IMR-90 (cell line): Measurements from ENCODE around the gene NPIPB8. TPM values are rescaled to one million over a fixed set of nuclear protein-coding genes. Genes with fewer than 3 reads are reported as not detected.
"Not testable (repeated sequence)": the region's sequence is repeated elsewhere in the genome, so short reads cannot be mapped to it uniquely, and the experiment has no call there.

Source experiments
- ATAC-seq: fragments of 200-7000 bp; cut with Tn5 transposase; 2 replicates; pipeline ENCODE4 v1.9.1; 2020; ENCODE audit warnings: low read depth, mild to moderate bottlenecking, moderate library complexity
- BruUV-seq: library from RNA; stranded (reverse); fragments of 400-500 nt; replicated peaks from 2 replicates; lab custom pipeline; 2021; lab: Mats Ljungman, UMichigan
- CTCF ChIA-PET: fragments of 300-600 bp; formaldehyde crosslinking; extraction: SDS; loops from one replicate; lab custom pipeline; 2021; ENCODE audit warnings: antibody characterized with exemption; lab: Yijun Ruan, JAX
- POLR2A ChIA-PET: fragments of 300-600 bp; sonication (Branson Sonifier 250); formaldehyde crosslinking; loops from one replicate; lab custom pipeline; 2022; ENCODE audit warnings: antibody characterized with exemption; ENCODE audit not compliant: unreplicated experiment; lab: Charles Lee
- DNase-seq: peaks from one replicate; pipeline ENCODE4 v3.0.0; 2013
- H2AFZ ChIP-seq: replicated peaks from 2 replicates; pipeline ENCODE3; 2013; ENCODE audit warnings: low read length, mild to moderate bottlenecking; ENCODE audit not compliant: poor library complexity
- H2AK5ac ChIP-seq: 2 replicates; pipeline ENCODE4 v1.6.1; 2013; ENCODE audit warnings: low read depth, low read length, inconsistent platforms
- H2AK9ac ChIP-seq: replicated peaks from 2 replicates; pipeline ENCODE3; 2013; ENCODE audit warnings: mild to moderate bottlenecking, low read depth, low read length, moderate library complexity; ENCODE audit not compliant: poor library complexity
- H2BK120ac ChIP-seq: 2 replicates; pipeline ENCODE4 v1.6.1; 2013; ENCODE audit warnings: low read depth, low read length, inconsistent platforms
- H2BK15ac ChIP-seq: 3 replicates; pipeline ENCODE4 v1.6.1; 2013; ENCODE audit warnings: low read depth, low read length, inconsistent platforms
- H2BK20ac ChIP-seq: 2 replicates; pipeline ENCODE4 v1.6.1; 2013; ENCODE audit warnings: low read depth, mild to moderate bottlenecking, inconsistent platforms, low read length, moderate library complexity
- H2BK5ac ChIP-seq: 2 replicates; pipeline ENCODE4 v1.6.1; 2013; ENCODE audit warnings: mild to moderate bottlenecking, low read depth, low read length, inconsistent platforms; ENCODE audit not compliant: poor library complexity, severe bottlenecking
- H3K14ac ChIP-seq: replicated peaks from 2 replicates; pipeline ENCODE4 v1.6.1; 2013; ENCODE audit warnings: low read depth, low read length, inconsistent platforms
- H3K18ac ChIP-seq: 2 replicates; pipeline ENCODE4 v1.6.1; 2013; ENCODE audit warnings: low read depth, low read length, control low read depth
- H3K23ac ChIP-seq: 2 replicates; pipeline ENCODE4 v1.6.1; 2013; ENCODE audit warnings: low read depth, low read length, inconsistent platforms
- H3K27ac ChIP-seq: 2 replicates; pipeline ENCODE4 v1.5.1; 2013; ENCODE audit warnings: mild to moderate bottlenecking, control low read depth, low read length; ENCODE audit not compliant: insufficient read depth
- H3K27me3 ChIP-seq: 2 replicates; pipeline ENCODE4 v1.6.1; 2013; ENCODE audit warnings: low read length; ENCODE audit not compliant: control insufficient read depth, insufficient read depth
- H3K36me3 ChIP-seq: 2 replicates; pipeline ENCODE4 v1.6.1; 2013; ENCODE audit warnings: low read length, mixed read lengths; ENCODE audit not compliant: control insufficient read depth, insufficient read depth
- H3K4ac ChIP-seq: 2 replicates; pipeline ENCODE4 v1.6.1; 2013; ENCODE audit warnings: low read depth, low read length, inconsistent platforms
- H3K4me1 ChIP-seq: 2 replicates; pipeline ENCODE4 v1.6.1; 2013; ENCODE audit warnings: low read length, mixed read lengths; ENCODE audit not compliant: control insufficient read depth, insufficient read depth
- H3K4me2 ChIP-seq: 2 replicates; pipeline ENCODE4 v1.6.1; 2013; ENCODE audit warnings: low read depth, mild to moderate bottlenecking, control low read depth, low read length, moderate library complexity
- H3K4me3 ChIP-seq: 2 replicates; pipeline ENCODE4 v1.5.1; 2013; ENCODE audit warnings: low read depth, mild to moderate bottlenecking, control low read depth, low read length, moderate library complexity; ENCODE audit not compliant: insufficient read depth
- H3K56ac ChIP-seq: 2 replicates; pipeline ENCODE4 v1.6.1; 2013; ENCODE audit warnings: low read length, inconsistent platforms; ENCODE audit not compliant: insufficient read depth; ENCODE audit errors: extremely low read depth
- H3K79me1 ChIP-seq, 2 experiments: 2 replicates each; pipeline ENCODE4 v1.6.1; 2013; ENCODE audit warnings: low read length in 2 of 2, inconsistent platforms in 1 of 2, low read depth in 1 of 2
- H3K9ac ChIP-seq: 2 replicates; pipeline ENCODE4 v1.6.1; 2013; ENCODE audit warnings: low read depth, low read length, control low read depth
- H3K9me1 ChIP-seq: 2 replicates; pipeline ENCODE4 v1.6.1; 2013; ENCODE audit warnings: low read length, inconsistent platforms; ENCODE audit not compliant: insufficient read depth
- H3K9me3 ChIP-seq: 2 replicates; pipeline ENCODE4 v1.6.1; 2013; ENCODE audit warnings: low read length; ENCODE audit not compliant: control insufficient read depth, insufficient read depth
- H4K20me1 ChIP-seq: 2 replicates; pipeline ENCODE4 v1.6.1; 2013; ENCODE audit warnings: low read length, inconsistent platforms; ENCODE audit not compliant: insufficient read depth
- H4K5ac ChIP-seq: 2 replicates; pipeline ENCODE4 v1.6.1; 2013; ENCODE audit warnings: mild to moderate bottlenecking, low read depth, low read length, control low read depth
- H4K8ac ChIP-seq, 2 experiments: 2 replicates each; pipeline ENCODE4 v1.6.1; 2013; ENCODE audit warnings: low read depth in 2 of 2, low read length in 2 of 2, control low read depth in 1 of 2, inconsistent platforms in 1 of 2
- H4K91ac ChIP-seq: 2 replicates; pipeline ENCODE4 v1.6.1; 2013; ENCODE audit warnings: low read depth, low read length, inconsistent platforms; ENCODE audit not compliant: insufficient read depth
- WGBS, 2 experiments: methylation state at CpG; one replicate each; pipeline versions ENCODE4 v1.1.5 to v1.1.7; 2013; ENCODE audit warnings: missing lambda C conversion rate in 2 of 2; ENCODE audit not compliant: insufficient read length in 1 of 2; ENCODE audit errors: extremely low coverage in 2 of 2; 5-methylcytosine and 5-hydroxymethylcytosine counted together
- dilution Hi-C: fragments of 300-500 bp; cut with HindIII; formaldehyde crosslinking; loops from one replicate; pipeline ENCODE4 v1.14.3; 2018; ENCODE audit warnings: low sequenced_read_pairs; ENCODE audit not compliant: unreplicated experiment
- in situ Hi-C: fragments of 300-500 bp; cut with MboI; formaldehyde crosslinking; loops from 3 replicates; pipeline ENCODE4 v1.14.3; 2019; ENCODE audit warnings: low sequenced_read_pairs, inconsistent platforms, mixed read lengths
- intact Hi-C: fragments of 100-400 bp; cut with micrococcal nuclease; formaldehyde crosslinking; loops from 2 replicates; pipeline ENCODE4 v1.10.0; 2022
- polyA plus RNA-seq, 3 experiments: library from polyadenylated mRNA; depleted of rRNA; stranded (reverse); fragments of >200 nt; gene quantifications; 2 replicates each; pipeline ENCODE4 v1.2.3, GENCODE V29; 2012; ENCODE audit warnings: low replicate concordance in 1 of 3
- total RNA-seq: library from RNA; depleted of rRNA; stranded (reverse); fragments of >200 nt; gene quantifications from 2 replicates; pipeline ENCODE4 v1.2.3, GENCODE V29; 2012

Gene NPIPB8
- total and polyA plus RNA-seq, 2 of the 4 experiments (the other 2 are of a cell fraction) = not detected

DNA sequence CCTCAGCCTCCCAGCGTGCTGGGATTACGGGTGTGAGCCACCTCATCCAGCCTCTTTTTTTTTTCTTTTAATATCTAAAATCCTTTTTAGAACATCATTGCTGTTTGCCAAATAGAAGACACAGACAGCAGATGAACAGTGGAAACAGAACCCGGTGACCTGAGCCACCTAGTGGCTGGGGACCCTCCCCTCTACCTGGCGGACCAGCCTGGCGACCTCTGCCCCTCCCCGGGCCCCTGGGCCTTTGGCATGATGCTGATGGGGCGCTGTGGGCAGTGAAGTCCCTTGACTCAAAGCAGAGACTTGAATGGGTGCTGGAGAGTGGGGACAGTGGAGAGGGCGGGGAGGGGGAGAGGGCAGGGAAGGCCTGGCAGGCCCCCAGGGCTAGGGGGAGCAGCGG, 61.9 kb downstream of the NPIPB8 start:
- ATAC-seq, POLR2A ChIA-PET, H3K27ac ChIP-seq, in situ Hi-C loops, intact Hi-C loops, H2BK20ac ChIP-seq, H4K8ac ChIP-seq, H4K20me1 ChIP-seq, H3K9me3 ChIP-seq, H3K9me1 ChIP-seq, H3K4me2 ChIP-seq, H2AK9ac ChIP-seq, H3K9ac ChIP-seq, H4K5ac ChIP-seq, H3K4ac ChIP-seq, H3K36me3 ChIP-seq, H2AFZ ChIP-seq, H4K91ac ChIP-seq, H2AK5ac ChIP-seq, H2BK5ac ChIP-seq, H2BK120ac ChIP-seq, H3K14ac ChIP-seq, CTCF ChIA-PET, H3K23ac ChIP-seq, DNase-seq, H3K4me1 ChIP-seq, H2BK15ac ChIP-seq, H3K18ac ChIP-seq, BruUV-seq, H3K56ac ChIP-seq, H3K4me3 ChIP-seq, H3K79me1 ChIP-seq, dilution Hi-C loops, H3K27me3 ChIP-seq: not testable (repeated sequence)
- no CpG with 5 or more reads among the region's 9 CpGs for WGBS, 2 experiments

DNA sequence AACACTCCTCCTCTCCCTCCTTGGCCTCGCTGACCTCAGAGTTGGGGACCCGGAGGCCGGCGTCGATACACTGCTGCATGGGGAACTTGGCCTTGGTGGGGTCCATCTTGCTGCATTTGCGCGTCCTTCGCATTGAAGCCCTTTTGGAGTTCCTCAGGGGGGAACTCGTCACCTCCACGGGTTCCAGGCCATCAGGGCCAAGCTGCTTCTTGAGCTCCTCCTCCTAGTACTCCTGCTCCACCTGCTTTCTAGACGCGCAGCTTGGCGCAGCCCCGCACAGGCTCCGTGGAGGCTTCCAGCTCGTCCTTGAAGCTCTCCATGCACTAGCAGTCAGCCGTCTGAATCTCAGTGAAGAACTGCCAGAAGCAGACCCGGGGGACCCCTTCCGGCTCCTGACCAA, 62.5 kb downstream of the NPIPB8 start:
- H3K27ac ChIP-seq, H2BK120ac ChIP-seq, H3K23ac ChIP-seq, BruUV-seq, in situ Hi-C loops, H3K4me3 ChIP-seq, CTCF ChIA-PET, H4K5ac ChIP-seq, H3K18ac ChIP-seq, H3K9me3 ChIP-seq, H3K36me3 ChIP-seq, H3K79me1 ChIP-seq, H3K4me2 ChIP-seq, H3K27me3 ChIP-seq, H2AFZ ChIP-seq, H3K9ac ChIP-seq, ATAC-seq, H4K20me1 ChIP-seq, H4K8ac ChIP-seq, H3K14ac ChIP-seq, H3K4ac ChIP-seq, H4K91ac ChIP-seq, dilution Hi-C loops, H3K4me1 ChIP-seq, H2BK5ac ChIP-seq, H2AK5ac ChIP-seq, intact Hi-C loops, POLR2A ChIA-PET, H3K56ac ChIP-seq, H2BK20ac ChIP-seq, H2BK15ac ChIP-seq, H3K9me1 ChIP-seq, H2AK9ac ChIP-seq, DNase-seq: not testable (repeated sequence)
- WGBS, 2 experiments = no CpG with 5 or more reads among the region's 19 CpGs
